ENCODE results near the gene GBX2. TPM values are rescaled to one million over a fixed set of nuclear protein-coding genes. Genes with fewer than 3 reads are reported as not detected.

GBX2 gene
- total and polyA plus RNA-seq, 2 donors: 0.02 TPM; not detected in 1

GRCh38 chr2:236117861-236118269 is 50.3 kb downstream of the GBX2 start:
- no peak for DNase-seq (ENCODE audit: low read depth in 6 of 9, low spot score in 9 of 9)
- Histone ChIP-seq H3K27ac (ENCODE audit: low read depth in 1 of 2, low read length in 1 of 2) (no peak overlapping the region), H3K36me3 (ENCODE audit: control insufficient read depth in 2 of 2, insufficient read depth in 2 of 2, low read length in 1 of 2) (no peaks in the 10 kb centered on the region)

GRCh38 chr2:236117401-236117800 is 50.8 kb downstream of the GBX2 start:
- 82% methylated on average over 10 of the region's 10 CpGs for WGBS
- Histone ChIP-seq H3K9me3 (ENCODE audit: control insufficient read depth in 2 of 2, insufficient read depth in 1 of 2, low read length in 1 of 2) (no peaks in the 10 kb centered on the region), H3K27me3 (ENCODE audit: control insufficient read depth in 2 of 2, insufficient read depth in 1 of 2, low read length in 1 of 2) (peaks cover 0 to 19% of the 10 kb centered on the region in 2 donors), H3K4me1 (ENCODE audit: control insufficient read depth in 2 of 2, insufficient read depth in 2 of 2, low read length in 2 of 2) (no peaks in the 10 kb centered on the region), H3K4me3 (ENCODE audit: low read length in 2 of 2) (no peak overlapping the region), H3K36me3 (ENCODE audit: control insufficient read depth in 2 of 2, insufficient read depth in 2 of 2, low read length in 1 of 2) (no peaks in the 10 kb centered on the region), H3K27ac (ENCODE audit: low read depth in 1 of 2, low read length in 1 of 2) (no peak overlapping the region)
- DNase-seq (ENCODE audit: low read depth in 6 of 9, low spot score in 9 of 9): no peak

More at GRCh38 chr2:236117861-236118269, 50.3 kb downstream of the GBX2 start:
- no peaks in the 10 kb centered on the region for H3K4me1 ChIP-seq (ENCODE audit: control insufficient read depth in 2 of 2, insufficient read depth in 2 of 2, low read length in 2 of 2)
- no peaks in the 10 kb centered on the region for H3K9me3 ChIP-seq (ENCODE audit: control insufficient read depth in 2 of 2, insufficient read depth in 1 of 2, low read length in 1 of 2)
- peaks cover 0 to 19% of the 10 kb centered on the region in 2 donors for H3K27me3 ChIP-seq (ENCODE audit: control insufficient read depth in 2 of 2, insufficient read depth in 1 of 2, low read length in 1 of 2)
- WGBS: 46% methylated on average over 10 of the region's 10 CpGs
- H3K4me3 ChIP-seq (ENCODE audit: low read length in 2 of 2): no peak overlapping the region

Other genes with a start within 250 kb of the GBX2 start
- not detected for gene ASB18, start 96.0 kb upstream of the GBX2 start, total RNA-seq
- gene ASB18, start 96.0 kb upstream of the GBX2 start, polyA plus RNA-seq: under 0.01 TPM